ENCODE data around the gene CHGA.

DNA sequence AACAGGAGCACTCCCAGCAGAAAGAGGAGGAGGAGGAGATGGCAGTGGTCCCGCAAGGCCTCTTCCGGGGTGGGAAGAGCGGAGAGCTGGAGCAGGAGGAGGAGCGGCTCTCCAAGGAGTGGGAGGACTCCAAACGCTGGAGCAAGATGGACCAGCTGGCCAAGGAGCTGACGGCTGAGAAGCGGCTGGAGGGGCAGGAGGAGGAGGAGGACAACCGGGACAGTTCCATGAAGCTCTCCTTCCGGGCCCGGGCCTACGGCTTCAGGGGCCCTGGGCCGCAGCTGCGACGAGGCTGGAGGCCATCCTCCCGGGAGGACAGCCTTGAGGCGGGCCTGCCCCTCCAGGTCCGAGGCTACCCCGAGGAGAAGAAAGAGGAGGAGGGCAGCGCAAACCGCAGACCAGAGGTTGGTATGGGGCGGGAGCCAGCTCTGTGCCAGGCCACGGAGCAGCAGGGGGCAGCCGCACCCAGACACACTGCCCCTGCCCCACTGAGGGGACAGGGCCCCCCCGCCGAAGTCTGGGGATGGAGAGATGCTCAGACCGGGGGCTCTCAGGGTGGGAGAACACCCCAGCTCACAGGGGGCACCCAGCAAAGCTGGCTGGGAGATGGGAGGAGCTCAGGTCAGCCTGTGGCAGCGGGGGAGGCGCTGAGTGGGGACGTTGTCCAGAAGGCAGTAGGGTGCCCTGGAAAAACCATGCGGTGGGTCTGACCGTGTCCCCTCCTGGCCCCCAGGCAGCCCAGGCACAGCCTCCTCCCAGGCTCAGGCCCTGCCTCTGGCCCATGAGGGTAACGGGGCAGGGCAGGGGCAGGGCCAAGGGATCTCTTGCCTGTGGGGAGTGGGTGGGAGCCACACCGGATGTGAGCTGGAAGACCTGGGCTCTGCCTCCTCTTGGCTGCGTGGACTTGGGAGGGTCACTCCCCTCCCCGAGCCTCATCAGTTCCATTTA is 9.8 kb downstream of the CHGA start:
- no peak for TF ChIP-seq POLR2A (IDR thresholded peaks at IDR 0.05; ENCODE audit: extremely low read depth, insufficient read length)
- TF ChIP-seq, protein P1, sequence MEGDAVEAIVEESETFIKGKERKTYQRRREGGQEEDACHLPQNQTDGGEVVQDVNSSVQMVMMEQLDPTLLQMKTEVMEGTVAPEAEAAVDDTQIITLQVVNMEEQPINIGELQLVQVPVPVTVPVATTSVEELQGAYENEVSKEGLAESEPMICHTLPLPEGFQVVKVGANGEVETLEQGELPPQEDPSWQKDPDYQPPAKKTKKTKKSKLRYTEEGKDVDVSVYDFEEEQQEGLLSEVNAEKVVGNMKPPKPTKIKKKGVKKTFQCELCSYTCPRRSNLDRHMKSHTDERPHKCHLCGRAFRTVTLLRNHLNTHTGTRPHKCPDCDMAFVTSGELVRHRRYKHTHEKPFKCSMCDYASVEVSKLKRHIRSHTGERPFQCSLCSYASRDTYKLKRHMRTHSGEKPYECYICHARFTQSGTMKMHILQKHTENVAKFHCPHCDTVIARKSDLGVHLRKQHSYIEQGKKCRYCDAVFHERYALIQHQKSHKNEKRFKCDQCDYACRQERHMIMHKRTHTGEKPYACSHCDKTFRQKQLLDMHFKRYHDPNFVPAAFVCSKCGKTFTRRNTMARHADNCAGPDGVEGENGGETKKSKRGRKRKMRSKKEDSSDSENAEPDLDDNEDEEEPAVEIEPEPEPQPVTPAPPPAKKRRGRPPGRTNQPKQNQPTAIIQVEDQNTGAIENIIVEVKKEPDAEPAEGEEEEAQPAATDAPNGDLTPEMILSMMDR (IDR thresholded peaks at IDR 0.05; ENCODE audit: low read depth, low read length), result no peak
